ENCODE results near the gene ENTR1.

- TF ChIP-seq, protein P1, sequence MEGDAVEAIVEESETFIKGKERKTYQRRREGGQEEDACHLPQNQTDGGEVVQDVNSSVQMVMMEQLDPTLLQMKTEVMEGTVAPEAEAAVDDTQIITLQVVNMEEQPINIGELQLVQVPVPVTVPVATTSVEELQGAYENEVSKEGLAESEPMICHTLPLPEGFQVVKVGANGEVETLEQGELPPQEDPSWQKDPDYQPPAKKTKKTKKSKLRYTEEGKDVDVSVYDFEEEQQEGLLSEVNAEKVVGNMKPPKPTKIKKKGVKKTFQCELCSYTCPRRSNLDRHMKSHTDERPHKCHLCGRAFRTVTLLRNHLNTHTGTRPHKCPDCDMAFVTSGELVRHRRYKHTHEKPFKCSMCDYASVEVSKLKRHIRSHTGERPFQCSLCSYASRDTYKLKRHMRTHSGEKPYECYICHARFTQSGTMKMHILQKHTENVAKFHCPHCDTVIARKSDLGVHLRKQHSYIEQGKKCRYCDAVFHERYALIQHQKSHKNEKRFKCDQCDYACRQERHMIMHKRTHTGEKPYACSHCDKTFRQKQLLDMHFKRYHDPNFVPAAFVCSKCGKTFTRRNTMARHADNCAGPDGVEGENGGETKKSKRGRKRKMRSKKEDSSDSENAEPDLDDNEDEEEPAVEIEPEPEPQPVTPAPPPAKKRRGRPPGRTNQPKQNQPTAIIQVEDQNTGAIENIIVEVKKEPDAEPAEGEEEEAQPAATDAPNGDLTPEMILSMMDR (CRISPR knock-in tag; IDR thresholded peaks at IDR 0.05): no peak
- TF ChIP-seq EZH2 (conservative IDR thresholded peaks at IDR 0.05; ENCODE audit: low read depth, low read length): no peak
- TF ChIP-seq HOXA7 (CRISPR knock-in tag; IDR thresholded peaks at IDR 0.05): no peak
Observed at GRCh38 chr9:136407911-136408310, 2.5 kb downstream of the ENTR1 start.

Measured in HepG2 (cell line).